GM12892 (cell line): Measurements from ENCODE around the gene LEF1.
A peak's percentile ranks its signal among the peaks of the same experiment; 100 is the strongest.

Source experiments
- DNase-seq: peaks from one replicate; pipeline ENCODE4 v3.0.0; 2011; ENCODE audit not compliant: insufficient read length
- FAIRE-seq: peaks from 2 replicates; lab custom pipeline; 2011; peaks lifted over from hg19 to GRCh38; lab: Jason Lieb, UNC
- POLR2A ChIP-seq: IDR thresholded peaks from 2 replicates; pipeline ENCODE4 v1.6.1; 2011; ENCODE audit warnings: low read depth, low read length, control low read depth
- POLR2AphosphoS5 ChIP-seq: IDR thresholded peaks from 2 replicates; pipeline ENCODE4 v1.6.1; 2011; ENCODE audit warnings: low read depth, low read length, control low read depth
- TAF1 ChIP-seq: IDR thresholded peaks from 2 replicates; pipeline ENCODE4 v1.6.1; 2011; ENCODE audit warnings: low read depth, mild to moderate bottlenecking, control low read depth, low read length, borderline replicate concordance

LEF1 gene

GRCh38 chr4:108103099-108103862, 65.5 kb downstream of the LEF1 start:
- no peak for FAIRE-seq
- DNase-seq: no peak
- TF ChIP-seq POLR2AphosphoS5: no peak
- no peak for TF ChIP-seq TAF1
- TF ChIP-seq POLR2A: no peak

DNA sequence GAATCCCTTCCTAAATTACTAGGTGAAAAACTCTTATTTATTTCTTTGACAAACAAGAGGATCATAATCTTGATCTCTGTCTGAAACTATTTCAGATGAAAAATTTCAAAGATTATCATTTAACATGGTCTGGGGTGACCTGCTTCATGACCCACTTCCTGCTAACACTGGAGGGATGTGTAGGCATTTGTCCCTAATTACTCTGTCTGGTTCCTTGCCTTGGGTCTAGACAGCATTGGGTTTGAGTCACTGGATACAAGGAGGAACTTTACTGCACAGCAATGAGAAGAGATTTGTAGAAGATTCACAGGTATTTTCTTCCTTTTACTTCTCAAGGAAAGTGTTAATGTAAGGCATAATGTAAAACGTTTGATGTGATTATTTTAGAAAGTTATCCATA, 67.9 kb downstream of the LEF1 start:
- DNase-seq (no peak), FAIRE-seq (no peak)

GRCh38 chr4:108099838-108100237, 68.9 kb downstream of the LEF1 start:
- TF ChIP-seq TAF1: no peak
- FAIRE-seq (no peak), DNase-seq (no peak)

More for the DNA sequence above, 67.9 kb downstream of the LEF1 start:
- TF ChIP-seq POLR2AphosphoS5 (no peak), POLR2A (no peak), TAF1 (no peak)

GRCh38 chr4:108097990-108098553, 70.7 kb downstream of the LEF1 start:
- DNase-seq (no peak), FAIRE-seq (peak; percentile 9)
- no peak for TF ChIP-seq POLR2A
- TF ChIP-seq TAF1: no peak
- TF ChIP-seq POLR2AphosphoS5: no peak

GRCh38 chr4:108094923-108095482, 73.7 kb downstream of the LEF1 start:
- no peak for DNase-seq
- FAIRE-seq: no peak
- TF ChIP-seq POLR2A (no peak), TAF1 (no peak), POLR2AphosphoS5 (no peak)

DNA sequence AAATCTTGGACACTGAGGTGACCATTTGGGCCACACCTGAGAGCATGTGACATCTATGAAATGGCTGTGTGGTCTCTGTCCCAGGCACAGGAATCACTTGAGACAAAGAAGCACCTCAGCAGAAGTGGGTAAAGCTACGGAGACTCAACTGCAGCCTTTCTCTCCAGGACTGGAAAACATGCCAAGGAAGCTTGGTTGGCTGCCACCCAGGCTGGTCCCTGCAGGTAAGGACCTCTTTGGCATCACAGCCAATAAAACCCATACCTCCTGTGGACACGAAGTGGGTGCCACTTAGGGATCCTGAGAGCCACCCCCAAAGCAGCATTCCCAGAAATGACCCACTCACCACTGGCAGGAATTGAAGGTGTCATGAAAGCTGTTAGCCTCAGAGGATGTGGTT, 74.6 kb downstream of the LEF1 start:
- DNase-seq (no peak), FAIRE-seq (no peak)
- TF ChIP-seq TAF1 (no peak), POLR2AphosphoS5 (no peak), POLR2A (no peak)

DNA sequence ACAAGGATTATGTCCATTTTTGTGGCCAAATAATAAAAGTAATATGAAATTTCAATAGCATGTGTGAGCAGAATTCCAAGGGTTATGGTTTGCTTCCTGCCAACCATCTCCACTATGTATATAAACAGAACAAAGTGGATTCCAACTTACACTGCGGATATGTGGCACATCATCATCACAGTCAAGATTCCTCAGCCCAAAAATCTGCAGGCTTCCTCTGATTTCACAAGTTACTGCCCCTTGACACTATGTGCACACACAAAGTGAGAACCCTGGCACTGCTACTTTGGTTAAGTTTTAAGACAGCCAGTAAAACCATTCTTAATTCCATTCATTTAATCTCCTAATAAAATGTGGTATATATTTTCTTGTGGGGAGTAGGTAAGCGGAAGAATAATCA, 76.4 kb downstream of the LEF1 start:
- TF ChIP-seq TAF1: no peak
- no peak for TF ChIP-seq POLR2AphosphoS5
- TF ChIP-seq POLR2A: no peak
- FAIRE-seq (no peak), DNase-seq (no peak)

- DNase-seq: no peak
- FAIRE-seq: peak; percentile 65
- no peak for TF ChIP-seq POLR2AphosphoS5
- TF ChIP-seq POLR2A: no peak
- TF ChIP-seq TAF1: no peak
Observed at GRCh38 chr4:108087293-108087967, 81.3 kb downstream of the LEF1 start.

- DNase-seq (no peak), FAIRE-seq (no peak)
- TF ChIP-seq POLR2A: no peak
- TF ChIP-seq POLR2AphosphoS5: no peak
- no peak for TF ChIP-seq TAF1
Observed at GRCh38 chr4:108081256-108081655, 87.5 kb downstream of the LEF1 start.

DNA sequence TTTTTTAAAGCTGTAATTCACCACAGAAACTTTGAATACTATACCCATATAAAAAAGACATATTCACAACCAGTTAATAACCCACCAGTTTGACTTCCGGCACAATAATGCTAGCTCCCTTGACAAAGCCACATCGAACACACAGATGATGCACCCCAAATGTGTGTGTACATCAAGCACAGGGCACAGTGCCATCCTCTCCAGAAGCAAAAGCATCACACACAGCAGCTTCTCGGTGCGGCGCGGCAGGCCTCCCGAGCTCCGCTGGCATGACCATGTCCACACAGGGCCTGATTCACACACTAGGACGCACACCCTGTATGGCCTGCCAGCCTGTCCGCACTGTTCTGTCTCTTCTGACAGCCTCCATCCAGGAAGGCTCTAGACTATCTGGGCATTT, 88.0 kb downstream of the LEF1 start:
- FAIRE-seq: no peak
- TF ChIP-seq TAF1: no peak
- no peak for TF ChIP-seq POLR2A
- no peak for TF ChIP-seq POLR2AphosphoS5
- DNase-seq: no peak

GRCh38 chr4:108078024-108078733, 90.6 kb downstream of the LEF1 start:
- no peak for DNase-seq
- no peak for TF ChIP-seq POLR2A
- TF ChIP-seq TAF1: no peak
- no peak for TF ChIP-seq POLR2AphosphoS5
- no peak for FAIRE-seq
